A549 (cell line): ENCODE data around the gene SLC35E1. TPM values are rescaled to one million over a fixed set of nuclear protein-coding genes. Genes with fewer than 3 reads are reported as not detected.

Source experiments
- ATAC-seq, 2 experiments: fragments of 200-7000 bp in 1 of 2; fragments of >200 bp in 1 of 2; cut with Nextera tagmentation in 1 of 2; cut with Tn5 transposase in 1 of 2; 3 replicates each; pipeline versions ENCODE4 v1.8.0 to v1.9.1; 2018 to 2020; ENCODE audit warnings: mild to moderate bottlenecking in 1 of 2, moderate library complexity in 1 of 2
- CTCF ChIA-PET: fragments of 300-600 bp; sonication (Branson Sonifier 250); formaldehyde crosslinking; extraction: SDS; loops from one replicate; lab custom pipeline; 2021; ENCODE audit warnings: antibody characterized with exemption, inconsistent platforms; lab: Yijun Ruan, JAX
- POLR2A ChIA-PET: fragments of 350-600 bp; formaldehyde crosslinking; extraction: SDS; loops from one replicate; lab custom pipeline; 2021; ENCODE audit warnings: antibody characterized with exemption, inconsistent platforms; lab: Yijun Ruan, JAX
- DNase-seq, 2 experiments: peaks; one replicate each; pipeline versions ENCODE4 v3.0.0 to v3.0.0-alpha.2; 2011 to 2016; ENCODE audit warnings: low read depth in 1 of 2, low spot score in 1 of 2
- FAIRE-seq: peaks from 2 replicates; lab custom pipeline; 2011; peaks lifted over from hg19 to GRCh38; lab: Jason Lieb, UNC
- H3K27ac ChIP-seq, 2 experiments: fragments of >200 bp; sonication (Bioruptor Twin); formaldehyde crosslinking; 3 replicates each; pipeline ENCODE4 v1.5.1; 2016 to 2017
- H3K4me1 ChIP-seq: fragments of >200 bp; sonication (Bioruptor Twin); formaldehyde crosslinking; 3 replicates; pipeline ENCODE4 v1.6.1; 2016
- H3K4me2 ChIP-seq: fragments of >200 bp; sonication (Bioruptor Twin); formaldehyde crosslinking; 3 replicates; pipeline ENCODE4 v1.6.1; 2016
- H3K4me3 ChIP-seq: fragments of >200 bp; sonication (Bioruptor Twin); formaldehyde crosslinking; 3 replicates; pipeline ENCODE4 v1.5.1; 2016
- H3K9me3 ChIP-seq: fragments of >200 bp; sonication (Bioruptor Twin); formaldehyde crosslinking; 3 replicates; pipeline ENCODE4 v1.6.1; 2016
- CBX2 ChIP-seq: fragments of 200-600 bp; sonication (generic); IDR thresholded peaks from 2 replicates; pipeline ENCODE4 v1.6.1; 2016; ENCODE audit warnings: low read depth, mild to moderate bottlenecking, borderline replicate concordance
- CBX8 ChIP-seq: fragments of 200-600 bp; sonication (generic); IDR thresholded peaks from 2 replicates; pipeline ENCODE4 v1.6.1; 2016
- EP300 ChIP-seq, 2 experiments: fragments of >200 bp; sonication (Bioruptor Twin); formaldehyde crosslinking; IDR thresholded peaks; 2 replicates in 1 of 2; 3 replicates in 1 of 2; pipeline ENCODE4 v1.6.1; 2016 to 2017
- HOXB13 ChIP-seq: fragments of 250-450 bp; sonication (Bioruptor Pico); IDR thresholded peaks from 2 replicates; pipeline ENCODE4 v1.5.0; 2020; ENCODE audit warnings: low read depth, mild to moderate bottlenecking, moderate library complexity
- HOXB5 ChIP-seq: fragments of 250-450 bp; sonication (Bioruptor Pico); IDR thresholded peaks from 2 replicates; pipeline ENCODE4 v1.5.0; 2020; ENCODE audit warnings: mild to moderate bottlenecking, moderate library complexity
- JUN ChIP-seq, 2 experiments: fragments of >200 bp; sonication (Bioruptor Twin); formaldehyde crosslinking; IDR thresholded peaks; 2 replicates in 1 of 2; 3 replicates in 1 of 2; pipeline ENCODE4 v1.6.1; 2016 to 2017
- JUNB ChIP-seq: fragments of >200 bp; sonication (Bioruptor Twin); formaldehyde crosslinking; IDR thresholded peaks from 2 replicates; pipeline ENCODE4 v1.6.1; 2016
- KDM5A ChIP-seq: fragments of 200-600 bp; sonication (generic); IDR thresholded peaks from 2 replicates; pipeline ENCODE4 v1.6.1; 2016; ENCODE audit warnings: antibody characterized with exemption, mild to moderate bottlenecking
- POLR2A ChIP-seq: IDR thresholded peaks from 2 replicates; pipeline ENCODE4 v1.6.1; 2012; ENCODE audit warnings: mild to moderate bottlenecking, low read length
- POLR2AphosphoS2 ChIP-seq: conservative IDR thresholded peaks from 2 replicates; pipeline ENCODE4 v1.6.1; 2012; ENCODE audit warnings: low read length, improper control_type of control experiment, inconsistent platforms
- RAD21 ChIP-seq, 2 experiments: fragments of >200 bp in 1 of 2; sonication (Bioruptor Twin) in 1 of 2; formaldehyde crosslinking in 1 of 2; IDR thresholded peaks in 1 of 2; conservative IDR thresholded peaks in 1 of 2; 2 replicates in 1 of 2; 3 replicates in 1 of 2; pipeline ENCODE4 v1.6.1; 2012 to 2018; ENCODE audit warnings: inconsistent platforms in 1 of 2
- RARB ChIP-seq: fragments of 250-450 bp; sonication (Bioruptor Pico); IDR thresholded peaks from 2 replicates; pipeline ENCODE4 v1.8.0; 2021; ENCODE audit warnings: mild to moderate bottlenecking, moderate library complexity
- SREBF2 ChIP-seq: fragments of 450-650 bp; IDR thresholded peaks from 2 replicates; pipeline ENCODE4 v1.6.1; 2014; ENCODE audit warnings: mild to moderate bottlenecking, moderate library complexity
- TP53 ChIP-seq: fragments of 250-450 bp; sonication (Bioruptor Pico); IDR thresholded peaks from 2 replicates; pipeline ENCODE4 v1.5.0; 2021; ENCODE audit warnings: mild to moderate bottlenecking, moderate library complexity
- ZSCAN20 ChIP-seq: fragments of 250-450 bp; sonication (Bioruptor Pico); IDR thresholded peaks from 2 replicates; pipeline ENCODE4 v1.8.0; 2022; ENCODE audit warnings: mild to moderate bottlenecking, moderate library complexity
- WGBS: methylation state at CpG from one replicate; pipeline ENCODE4 v1.1.6; 2017; ENCODE audit errors: missing lambda C conversion rate; 5-methylcytosine and 5-hydroxymethylcytosine counted together
- polyA plus RNA-seq, 4 experiments: library from polyadenylated mRNA; depleted of rRNA in 3 of 4; stranded (reverse); fragments of >200 nt; fragmentation: RNase III in 1 of 4; extraction: RNeasy Plus Mini Kit Qiagen cat#74134 plus additional on column Dnase treatment in 1 of 4; gene quantifications; 2 replicates in 3 of 4; 3 replicates in 1 of 4; pipeline ENCODE4 v1.2.3, GENCODE V29; 2011 to 2017
- TF ChIP-seq, protein P1 (sequence below): fragments of >200 bp; sonication (Bioruptor Twin); formaldehyde crosslinking; IDR thresholded peaks from 3 replicates; pipeline ENCODE4 v1.6.1; 2016
- TF ChIP-seq, protein P2 (sequence below): IDR thresholded peaks from 2 replicates; pipeline ENCODE4 v1.6.1; 2012; ENCODE audit warnings: low read depth, borderline replicate concordance
- TF ChIP-seq, protein P3 (sequence below): IDR thresholded peaks from 2 replicates; pipeline ENCODE4 v1.6.1; 2012
- TF ChIP-seq, protein P4 (sequence below): fragments of 250-450 bp; sonication (Bioruptor Pico); IDR thresholded peaks from 2 replicates; pipeline ENCODE4 v1.5.0; 2021; ENCODE audit warnings: mild to moderate bottlenecking, moderate library complexity, borderline replicate concordance
- TF ChIP-seq, protein P5 (sequence below): fragments of 200-600 bp; sonication (generic); IDR thresholded peaks from 2 replicates; pipeline ENCODE4 v1.6.1; 2016; ENCODE audit warnings: antibody characterized with exemption, mild to moderate bottlenecking, moderate library complexity
- TF ChIP-seq, protein P6 (sequence below): fragments of 250-450 bp; sonication (Bioruptor Pico); IDR thresholded peaks from 2 replicates; pipeline ENCODE4 v1.5.0; 2020; ENCODE audit warnings: low read depth, mild to moderate bottlenecking, moderate library complexity
- TF ChIP-seq, protein P7 (sequence below): fragments of >200 bp; sonication (Bioruptor Twin); formaldehyde crosslinking; IDR thresholded peaks from 2 replicates; pipeline ENCODE4 v1.6.1; 2016

The SLC35E1 gene
- polyA plus RNA-seq, 2 of the 4 experiments (the other 2 are of a cell fraction) = 17.2 to 25.1 TPM

DNA sequence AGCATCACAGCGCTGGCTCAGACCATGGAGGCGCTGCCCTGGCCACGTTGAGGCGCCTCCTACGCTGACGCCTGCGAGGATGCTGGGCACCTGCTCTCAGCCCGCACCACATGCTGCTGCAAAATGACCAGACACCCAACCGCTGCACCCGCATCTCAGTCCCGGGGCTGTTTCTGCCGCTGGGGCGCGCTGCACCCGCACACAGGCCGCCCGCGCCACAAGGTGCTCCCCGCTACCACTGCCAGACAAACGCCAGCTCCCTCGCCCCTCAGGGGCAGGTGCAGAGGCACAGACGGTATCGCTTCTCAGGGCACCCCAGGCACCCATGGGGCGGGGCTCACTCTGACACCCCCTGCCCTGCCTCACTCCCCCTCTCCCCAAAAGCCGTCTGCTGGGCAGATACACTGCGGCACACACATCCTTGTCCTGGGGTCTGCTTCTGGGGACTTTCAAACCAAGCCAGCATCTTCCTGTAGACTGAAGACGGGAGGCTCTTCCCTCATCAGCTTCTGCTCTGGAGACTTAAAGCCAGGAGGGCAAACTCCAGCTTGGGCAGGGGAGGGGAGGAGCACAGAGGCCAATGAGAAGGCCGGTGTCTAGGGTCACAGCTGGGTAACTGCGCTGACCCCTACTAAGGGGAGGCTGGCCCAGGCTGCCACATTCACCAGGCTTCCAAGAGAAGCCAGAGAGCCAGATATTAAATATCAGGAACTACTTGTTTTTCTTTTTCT, 46.3 kb downstream of the SLC35E1 start:
- FAIRE-seq (no peak), DNase-seq (no peak), ATAC-seq (no peak)
- H3K4me3 ChIP-seq = no peak overlapping the region
- ChIA-PET POLR2A (no interaction called here), CTCF (interaction anchor here (1.0 to 2.1 kb wide), 3 partner anchors 8 to 18 kb away, joined by 3 to 5 read pairs (median 4); no protein-coding TSS in a partner anchor)
- no peak for TF ChIP-seq JUNB
- TF ChIP-seq, protein P1, sequence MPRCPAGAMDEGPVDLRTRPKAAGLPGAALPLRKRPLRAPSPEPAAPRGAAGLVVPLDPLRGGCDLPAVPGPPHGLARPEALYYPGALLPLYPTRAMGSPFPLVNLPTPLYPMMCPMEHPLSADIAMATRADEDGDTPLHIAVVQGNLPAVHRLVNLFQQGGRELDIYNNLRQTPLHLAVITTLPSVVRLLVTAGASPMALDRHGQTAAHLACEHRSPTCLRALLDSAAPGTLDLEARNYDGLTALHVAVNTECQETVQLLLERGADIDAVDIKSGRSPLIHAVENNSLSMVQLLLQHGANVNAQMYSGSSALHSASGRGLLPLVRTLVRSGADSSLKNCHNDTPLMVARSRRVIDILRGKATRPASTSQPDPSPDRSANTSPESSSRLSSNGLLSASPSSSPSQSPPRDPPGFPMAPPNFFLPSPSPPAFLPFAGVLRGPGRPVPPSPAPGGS = no peak
- TF ChIP-seq, protein P2, sequence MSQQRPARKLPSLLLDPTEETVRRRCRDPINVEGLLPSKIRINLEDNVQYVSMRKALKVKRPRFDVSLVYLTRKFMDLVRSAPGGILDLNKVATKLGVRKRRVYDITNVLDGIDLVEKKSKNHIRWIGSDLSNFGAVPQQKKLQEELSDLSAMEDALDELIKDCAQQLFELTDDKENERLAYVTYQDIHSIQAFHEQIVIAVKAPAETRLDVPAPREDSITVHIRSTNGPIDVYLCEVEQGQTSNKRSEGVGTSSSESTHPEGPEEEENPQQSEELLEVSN = no peak
- no peak for TF ChIP-seq HOXB13 (CRISPR knock-in tag)
- no peak for TF ChIP-seq POLR2AphosphoS2
- TF ChIP-seq RAD21 (conservative IDR thresholded peaks at IDR 0.05 in 1 of 2, IDR thresholded peaks at IDR 0.05 in 1 of 2) = no peak
- no peak for TF ChIP-seq SREBF2
- TF ChIP-seq, protein P3, sequence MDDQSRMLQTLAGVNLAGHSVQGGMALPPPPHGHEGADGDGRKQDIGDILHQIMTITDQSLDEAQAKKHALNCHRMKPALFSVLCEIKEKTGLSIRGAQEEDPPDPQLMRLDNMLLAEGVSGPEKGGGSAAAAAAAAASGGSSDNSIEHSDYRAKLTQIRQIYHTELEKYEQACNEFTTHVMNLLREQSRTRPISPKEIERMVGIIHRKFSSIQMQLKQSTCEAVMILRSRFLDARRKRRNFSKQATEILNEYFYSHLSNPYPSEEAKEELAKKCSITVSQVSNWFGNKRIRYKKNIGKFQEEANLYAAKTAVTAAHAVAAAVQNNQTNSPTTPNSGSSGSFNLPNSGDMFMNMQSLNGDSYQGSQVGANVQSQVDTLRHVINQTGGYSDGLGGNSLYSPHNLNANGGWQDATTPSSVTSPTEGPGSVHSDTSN = no peak
- TF ChIP-seq, protein P4, sequence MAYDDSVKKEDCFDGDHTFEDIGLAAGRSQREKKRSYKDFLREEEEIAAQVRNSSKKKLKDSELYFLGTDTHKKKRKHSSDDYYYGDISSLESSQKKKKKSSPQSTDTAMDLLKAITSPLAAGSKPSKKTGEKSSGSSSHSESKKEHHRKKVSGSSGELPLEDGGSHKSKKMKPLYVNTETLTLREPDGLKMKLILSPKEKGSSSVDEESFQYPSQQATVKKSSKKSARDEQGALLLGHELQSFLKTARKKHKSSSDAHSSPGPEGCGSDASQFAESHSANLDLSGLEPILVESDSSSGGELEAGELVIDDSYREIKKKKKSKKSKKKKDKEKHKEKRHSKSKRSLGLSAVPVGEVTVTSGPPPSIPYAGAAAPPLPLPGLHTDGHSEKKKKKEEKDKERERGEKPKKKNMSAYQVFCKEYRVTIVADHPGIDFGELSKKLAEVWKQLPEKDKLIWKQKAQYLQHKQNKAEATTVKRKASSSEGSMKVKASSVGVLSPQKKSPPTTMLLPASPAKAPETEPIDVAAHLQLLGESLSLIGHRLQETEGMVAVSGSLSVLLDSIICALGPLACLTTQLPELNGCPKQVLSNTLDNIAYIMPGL (CRISPR knock-in tag) = no peak
- no peak overlapping the region for H3K4me2 ChIP-seq
- 96% methylated on average over 17 of the region's 29 CpGs for WGBS
- no peaks in the 10 kb centered on the region for H3K9me3 ChIP-seq
- no peak overlapping the region for H3K27ac ChIP-seq
- H3K4me1 ChIP-seq = no peaks in the 10 kb centered on the region

DNA sequence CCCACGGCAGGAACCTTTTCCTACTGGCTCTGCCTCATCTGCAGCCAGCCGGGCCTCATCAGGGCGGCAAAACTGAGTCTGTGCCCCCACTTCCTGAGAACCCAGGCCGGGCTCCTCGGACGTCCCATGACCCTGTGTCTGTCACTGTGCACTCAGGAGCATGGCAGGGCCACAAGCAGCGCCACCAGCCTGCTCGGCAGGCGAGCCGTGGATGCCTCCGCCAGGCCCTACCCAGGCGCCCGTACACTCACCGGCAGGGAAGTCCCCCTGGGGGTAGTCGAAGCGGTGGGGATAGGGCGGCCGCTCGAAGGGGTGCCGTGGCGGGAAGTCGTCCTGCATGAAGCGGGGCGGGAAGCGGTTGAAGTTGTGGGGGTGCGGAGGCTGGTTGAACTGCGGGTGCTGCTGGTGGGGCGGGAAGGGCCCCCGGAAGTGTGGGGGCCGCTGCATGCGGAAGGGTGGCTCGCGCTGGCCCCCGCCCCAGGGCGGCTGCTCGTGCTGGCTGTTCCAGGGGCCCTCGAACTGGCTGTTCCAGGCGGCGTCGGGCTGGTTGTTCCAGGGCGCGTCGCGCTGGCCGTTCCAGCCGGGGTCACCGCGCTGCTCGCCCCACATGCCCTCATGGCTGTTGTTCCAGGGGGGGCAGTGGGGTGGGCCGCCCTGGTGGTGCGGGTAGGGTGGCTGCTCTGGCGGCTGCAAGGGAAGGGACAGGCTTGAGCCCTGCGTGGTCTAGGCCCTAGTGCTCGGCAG, 47.1 kb downstream of the SLC35E1 start:
- no peak for DNase-seq
- Histone ChIP-seq H3K4me1 (no peaks in the 10 kb centered on the region), H3K4me2 (no peak overlapping the region), H3K4me3 (no peak overlapping the region), H3K27ac (no peak overlapping the region), H3K9me3 (no peaks in the 10 kb centered on the region)
- ChIA-PET POLR2A (no interaction called here), CTCF (interaction anchor here (2.1 kb wide), 1 partner anchor 12 kb away, joined by 5 read pairs; no protein-coding TSS in a partner anchor)
- FAIRE-seq = no peak
- no peak for ATAC-seq
- 94% methylated on average over 21 of the region's 54 CpGs for WGBS
- no peak for TF ChIP-seq TP53 (CRISPR knock-in tag)
- TF ChIP-seq CBX2 = no peak
- TF ChIP-seq RARB (CRISPR knock-in tag) = no peak
- TF ChIP-seq, protein P5, sequence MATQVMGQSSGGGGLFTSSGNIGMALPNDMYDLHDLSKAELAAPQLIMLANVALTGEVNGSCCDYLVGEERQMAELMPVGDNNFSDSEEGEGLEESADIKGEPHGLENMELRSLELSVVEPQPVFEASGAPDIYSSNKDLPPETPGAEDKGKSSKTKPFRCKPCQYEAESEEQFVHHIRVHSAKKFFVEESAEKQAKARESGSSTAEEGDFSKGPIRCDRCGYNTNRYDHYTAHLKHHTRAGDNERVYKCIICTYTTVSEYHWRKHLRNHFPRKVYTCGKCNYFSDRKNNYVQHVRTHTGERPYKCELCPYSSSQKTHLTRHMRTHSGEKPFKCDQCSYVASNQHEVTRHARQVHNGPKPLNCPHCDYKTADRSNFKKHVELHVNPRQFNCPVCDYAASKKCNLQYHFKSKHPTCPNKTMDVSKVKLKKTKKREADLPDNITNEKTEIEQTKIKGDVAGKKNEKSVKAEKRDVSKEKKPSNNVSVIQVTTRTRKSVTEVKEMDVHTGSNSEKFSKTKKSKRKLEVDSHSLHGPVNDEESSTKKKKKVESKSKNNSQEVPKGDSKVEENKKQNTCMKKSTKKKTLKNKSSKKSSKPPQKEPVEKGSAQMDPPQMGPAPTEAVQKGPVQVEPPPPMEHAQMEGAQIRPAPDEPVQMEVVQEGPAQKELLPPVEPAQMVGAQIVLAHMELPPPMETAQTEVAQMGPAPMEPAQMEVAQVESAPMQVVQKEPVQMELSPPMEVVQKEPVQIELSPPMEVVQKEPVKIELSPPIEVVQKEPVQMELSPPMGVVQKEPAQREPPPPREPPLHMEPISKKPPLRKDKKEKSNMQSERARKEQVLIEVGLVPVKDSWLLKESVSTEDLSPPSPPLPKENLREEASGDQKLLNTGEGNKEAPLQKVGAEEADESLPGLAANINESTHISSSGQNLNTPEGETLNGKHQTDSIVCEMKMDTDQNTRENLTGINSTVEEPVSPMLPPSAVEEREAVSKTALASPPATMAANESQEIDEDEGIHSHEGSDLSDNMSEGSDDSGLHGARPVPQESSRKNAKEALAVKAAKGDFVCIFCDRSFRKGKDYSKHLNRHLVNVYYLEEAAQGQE = no peak
- no peak for TF ChIP-seq JUN (IDR thresholded peaks at IDR 0.05)
- TF ChIP-seq, protein P2 = no peak
- no peak for TF ChIP-seq HOXB5 (CRISPR knock-in tag)
- TF ChIP-seq, protein P6, sequence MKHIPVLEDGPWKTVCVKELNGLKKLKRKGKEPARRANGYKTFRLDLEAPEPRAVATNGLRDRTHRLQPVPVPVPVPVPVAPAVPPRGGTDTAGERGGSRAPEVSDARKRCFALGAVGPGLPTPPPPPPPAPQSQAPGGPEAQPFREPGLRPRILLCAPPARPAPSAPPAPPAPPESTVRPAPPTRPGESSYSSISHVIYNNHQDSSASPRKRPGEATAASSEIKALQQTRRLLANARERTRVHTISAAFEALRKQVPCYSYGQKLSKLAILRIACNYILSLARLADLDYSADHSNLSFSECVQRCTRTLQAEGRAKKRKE (CRISPR knock-in tag) = no peak
- TF ChIP-seq CBX8 = no peak
- no peak for TF ChIP-seq EP300 (IDR thresholded peaks at IDR 0.05)
- no peak for TF ChIP-seq ZSCAN20 (CRISPR knock-in tag)
- no peak for TF ChIP-seq KDM5A
- no peak for TF ChIP-seq SREBF2
- TF ChIP-seq, protein P1 = no peak
- TF ChIP-seq, protein P7, sequence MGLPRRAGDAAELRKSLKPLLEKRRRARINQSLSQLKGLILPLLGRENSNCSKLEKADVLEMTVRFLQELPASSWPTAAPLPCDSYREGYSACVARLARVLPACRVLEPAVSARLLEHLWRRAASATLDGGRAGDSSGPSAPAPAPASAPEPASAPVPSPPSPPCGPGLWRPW = no peak
- no peak for TF ChIP-seq POLR2A
